ENCODE results near the gene GULP1. TPM values are rescaled to one million over a fixed set of nuclear protein-coding genes. Genes with fewer than 3 reads are reported as not detected.

The GULP1 gene
- total RNA-seq, 1 donor from 2014 or later: 57.2 TPM

DNA sequence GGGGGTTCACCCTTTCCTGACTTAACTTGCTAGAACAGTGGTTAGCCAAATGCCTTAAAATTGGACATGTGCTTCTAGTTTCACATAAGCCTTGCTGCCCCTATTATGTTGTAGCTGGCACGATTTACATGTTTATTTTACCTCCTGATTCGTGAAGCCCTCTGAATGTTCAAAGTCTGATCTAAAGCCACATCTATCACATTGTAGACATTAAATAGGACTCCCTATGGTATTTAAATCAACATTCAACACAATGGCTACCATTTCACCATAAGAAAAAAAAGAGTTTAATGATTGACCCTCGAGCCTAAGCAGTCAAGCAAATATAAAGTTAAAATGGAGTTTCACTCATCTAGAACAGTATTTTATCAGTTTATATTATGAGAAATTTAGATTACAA, 151.5 kb downstream of the GULP1 start:
- no peak for DNase-seq (ENCODE audit: extremely low spot score in 2 of 2)
- TF ChIP-seq, protein P1, sequence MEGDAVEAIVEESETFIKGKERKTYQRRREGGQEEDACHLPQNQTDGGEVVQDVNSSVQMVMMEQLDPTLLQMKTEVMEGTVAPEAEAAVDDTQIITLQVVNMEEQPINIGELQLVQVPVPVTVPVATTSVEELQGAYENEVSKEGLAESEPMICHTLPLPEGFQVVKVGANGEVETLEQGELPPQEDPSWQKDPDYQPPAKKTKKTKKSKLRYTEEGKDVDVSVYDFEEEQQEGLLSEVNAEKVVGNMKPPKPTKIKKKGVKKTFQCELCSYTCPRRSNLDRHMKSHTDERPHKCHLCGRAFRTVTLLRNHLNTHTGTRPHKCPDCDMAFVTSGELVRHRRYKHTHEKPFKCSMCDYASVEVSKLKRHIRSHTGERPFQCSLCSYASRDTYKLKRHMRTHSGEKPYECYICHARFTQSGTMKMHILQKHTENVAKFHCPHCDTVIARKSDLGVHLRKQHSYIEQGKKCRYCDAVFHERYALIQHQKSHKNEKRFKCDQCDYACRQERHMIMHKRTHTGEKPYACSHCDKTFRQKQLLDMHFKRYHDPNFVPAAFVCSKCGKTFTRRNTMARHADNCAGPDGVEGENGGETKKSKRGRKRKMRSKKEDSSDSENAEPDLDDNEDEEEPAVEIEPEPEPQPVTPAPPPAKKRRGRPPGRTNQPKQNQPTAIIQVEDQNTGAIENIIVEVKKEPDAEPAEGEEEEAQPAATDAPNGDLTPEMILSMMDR (IDR thresholded peaks at IDR 0.05): no peak
- no peak for TF ChIP-seq POLR2AphosphoS5 (IDR thresholded peaks at IDR 0.05; ENCODE audit: insufficient read depth in 1 of 2, low read depth in 1 of 2)
- no peak for TF ChIP-seq POLR2A (IDR thresholded peaks at IDR 0.05)
- Histone ChIP-seq H3K27ac (no peak overlapping the region), H3K36me3 (no peaks in the 10 kb centered on the region), H3K27me3 (no peaks in the 10 kb centered on the region), H3K4me3 (no peak overlapping the region), H3K9me3 (no peaks in the 10 kb centered on the region), H3K4me1 (no peaks in the 10 kb centered on the region)
- intact Hi-C loops (cut with DNase I): no loop called here

DNA sequence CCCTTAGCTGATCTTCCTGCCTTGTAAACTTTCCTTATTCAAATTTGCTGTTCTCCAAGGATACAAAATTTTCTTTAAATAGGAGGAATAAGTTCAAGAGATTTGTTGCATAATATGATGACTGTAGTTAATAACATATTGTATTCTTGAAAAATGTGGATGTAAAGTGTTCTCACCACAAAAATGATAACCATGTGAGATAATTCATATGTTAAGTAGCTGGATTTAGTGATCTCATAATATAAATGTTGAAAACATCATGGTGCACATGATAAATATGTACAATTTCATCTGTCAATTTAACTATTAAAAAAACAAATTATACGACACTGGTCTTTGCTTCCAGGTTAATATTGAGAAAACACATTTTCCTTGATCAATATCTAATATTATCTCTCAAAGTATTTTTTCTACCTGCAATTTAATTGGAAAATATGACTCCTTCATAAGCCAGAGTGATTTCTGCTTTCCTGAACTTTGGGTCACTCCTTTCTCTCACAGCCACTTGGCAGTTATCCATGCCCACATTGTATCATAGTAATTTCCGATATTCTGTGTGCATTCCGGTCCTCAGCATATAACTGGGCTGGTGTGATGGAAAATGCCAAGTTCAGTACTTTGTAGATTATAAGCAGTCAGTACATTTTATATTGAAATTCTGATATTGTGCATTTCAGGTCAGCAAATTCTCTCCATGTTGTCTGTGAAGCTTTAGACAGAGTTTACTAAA, 152.6 kb downstream of the GULP1 start:
- intact Hi-C loops (cut with DNase I): no loop called here
- Histone ChIP-seq H3K4me3 (no peak overlapping the region), H3K4me1 (no peaks in the 10 kb centered on the region), H3K36me3 (no peaks in the 10 kb centered on the region), H3K27me3 (no peaks in the 10 kb centered on the region), H3K9me3 (no peaks in the 10 kb centered on the region), H3K27ac (no peak overlapping the region)
- DNase-seq (ENCODE audit: extremely low spot score in 2 of 2): no peak
- TF ChIP-seq, protein P1 (IDR thresholded peaks at IDR 0.05): no peak
- TF ChIP-seq POLR2AphosphoS5 (IDR thresholded peaks at IDR 0.05; ENCODE audit: insufficient read depth in 1 of 2, low read depth in 1 of 2) (no peak), POLR2A (IDR thresholded peaks at IDR 0.05) (no peak)

- Histone ChIP-seq H3K27ac (no peak overlapping the region), H3K4me3 (no peak overlapping the region), H3K36me3 (no peaks in the 10 kb centered on the region), H3K9me3 (no peaks in the 10 kb centered on the region), H3K27me3 (no peaks in the 10 kb centered on the region), H3K4me1 (peaks cover 9% of the 10 kb centered on the region)
- intact Hi-C loops (cut with DNase I): no loop called here
- TF ChIP-seq, protein P1 (IDR thresholded peaks at IDR 0.05): no peak
- no peak for TF ChIP-seq POLR2A (IDR thresholded peaks at IDR 0.05)
- no peak for TF ChIP-seq POLR2AphosphoS5 (IDR thresholded peaks at IDR 0.05; ENCODE audit: insufficient read depth in 1 of 2, low read depth in 1 of 2)
- DNase-seq (ENCODE audit: extremely low spot score in 2 of 2): no peak
Observed at GRCh38 chr2:188449561-188449960, 157.9 kb downstream of the GULP1 start.

DNA sequence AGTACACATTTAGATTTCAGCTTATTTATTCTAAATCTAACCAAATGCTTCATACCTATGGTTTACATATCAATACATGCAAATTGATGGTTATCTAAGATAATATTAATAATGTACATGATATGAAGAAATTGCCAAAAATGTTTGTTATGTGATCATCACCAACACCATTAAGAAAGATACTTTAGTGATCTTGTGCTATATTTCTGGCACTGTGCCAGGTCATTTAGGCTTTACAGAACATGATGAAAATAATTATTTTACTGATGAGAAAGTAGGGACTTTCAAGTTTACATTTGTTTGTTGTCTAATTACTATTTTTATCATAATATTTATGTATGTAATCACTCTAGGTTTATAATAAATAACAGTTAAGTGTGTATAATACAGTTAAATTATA, 158.3 kb downstream of the GULP1 start:
- peaks cover 9% of the 10 kb centered on the region for H3K4me1 ChIP-seq
- no peaks in the 10 kb centered on the region for H3K36me3 ChIP-seq
- intact Hi-C loops (cut with DNase I): no loop called here
- H3K27me3 ChIP-seq: no peaks in the 10 kb centered on the region
- TF ChIP-seq, protein P1 (IDR thresholded peaks at IDR 0.05): no peak
- TF ChIP-seq POLR2AphosphoS5 (IDR thresholded peaks at IDR 0.05; ENCODE audit: insufficient read depth in 1 of 2, low read depth in 1 of 2): no peak
- no peak for TF ChIP-seq POLR2A (IDR thresholded peaks at IDR 0.05)
- DNase-seq (ENCODE audit: extremely low spot score in 2 of 2): no peak
- H3K9me3 ChIP-seq: no peaks in the 10 kb centered on the region
- no peak overlapping the region for H3K4me3 ChIP-seq
- no peak overlapping the region for H3K27ac ChIP-seq

DNA sequence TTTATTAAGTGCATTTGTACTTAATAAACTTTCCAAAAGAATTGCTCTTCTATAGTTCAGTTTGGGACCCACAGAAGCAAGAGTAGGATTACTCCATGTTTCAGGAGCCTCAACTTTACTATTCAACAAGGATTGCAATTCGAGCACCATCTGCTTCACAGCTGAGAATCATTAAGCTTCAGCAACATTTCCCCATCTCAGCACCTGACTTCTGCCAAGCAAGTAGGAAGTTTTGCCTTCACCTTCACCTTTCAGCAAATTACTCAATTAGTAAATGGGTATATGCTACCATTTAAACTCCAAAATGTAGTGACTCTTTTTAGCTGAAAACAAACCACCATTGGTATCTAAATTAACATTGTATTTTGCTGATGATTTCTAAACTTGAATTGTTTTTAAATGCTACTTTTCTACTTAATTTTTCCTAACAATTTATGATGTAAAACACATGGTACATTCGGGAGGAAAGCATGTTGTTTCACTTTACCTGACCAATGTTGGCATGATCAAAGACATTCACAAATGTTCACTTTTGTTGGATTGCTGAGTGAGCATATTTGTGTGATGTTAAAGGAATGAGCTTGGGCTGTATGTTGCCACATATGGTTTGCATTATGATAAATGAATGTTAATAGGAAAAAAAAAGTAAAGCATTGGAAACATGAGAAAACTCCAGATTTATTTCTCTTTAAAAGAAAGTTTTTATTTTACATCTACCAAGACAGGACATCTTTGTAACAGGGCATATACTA, 159.2 kb downstream of the GULP1 start:
- TF ChIP-seq POLR2AphosphoS5 (IDR thresholded peaks at IDR 0.05; ENCODE audit: insufficient read depth in 1 of 2, low read depth in 1 of 2) (no peak), POLR2A (IDR thresholded peaks at IDR 0.05) (no peak)
- TF ChIP-seq, protein P1 (IDR thresholded peaks at IDR 0.05): no peak
- peaks cover 9% of the 10 kb centered on the region for H3K4me1 ChIP-seq
- H3K36me3 ChIP-seq: no peaks in the 10 kb centered on the region
- intact Hi-C loops (cut with DNase I): no loop called here
- no peak overlapping the region for H3K4me3 ChIP-seq
- H3K9me3 ChIP-seq: no peaks in the 10 kb centered on the region
- no peaks in the 10 kb centered on the region for H3K27me3 ChIP-seq
- DNase-seq (ENCODE audit: extremely low spot score in 2 of 2): no peak
- no peak overlapping the region for H3K27ac ChIP-seq

Measured in vagina (tissue), 2 donors.